NAMALWA (cell line): ENCODE results near the gene PDZK1IP1.

Source experiments
- DNase-seq: peaks from one replicate; pipeline ENCODE4 v3.0.0-alpha.2; 2015; ENCODE audit warnings: low spot score

The PDZK1IP1 gene

GRCh38 chr1:47189844-47190508 lies at the start of gene PDZK1IP1:
TSS of gene PDZK1IP1 (minus strand) at chr1:47190036. CDS start at chr1:47189932, 104 bp downstream.
- no peak for DNase-seq

- DNase-seq: no peak
Observed at GRCh38 chr1:47238935-47239592, 49.2 kb upstream of the PDZK1IP1 start.

- no peak for DNase-seq
Observed at GRCh38 chr1:47235806-47236205, 46.0 kb upstream of the PDZK1IP1 start.

- DNase-seq: no peak
Observed at GRCh38 chr1:47235241-47235681, 45.4 kb upstream of the PDZK1IP1 start.

- no peak for DNase-seq
Observed at GRCh38 chr1:47233186-47233585, 43.4 kb upstream of the PDZK1IP1 start.

- DNase-seq: no peak
Observed at GRCh38 chr1:47232187-47232874, 42.5 kb upstream of the PDZK1IP1 start, which contains the start of gene TAL1. TSS of gene TAL1 (minus strand) at chr1:47232225. CDS start at chr1:47225888, 6,337 bp downstream.

- DNase-seq: no peak
Observed at GRCh38 chr1:47231301-47232186, 41.7 kb upstream of the PDZK1IP1 start.

GRCh38 chr1:47230692-47231300 lies 41.0 kb upstream of the PDZK1IP1 start:
- DNase-seq: no peak

GRCh38 chr1:47229886-47230691 lies 40.3 kb upstream of the PDZK1IP1 start:
- DNase-seq: no peak

GRCh38 chr1:47229031-47229885 lies 39.4 kb upstream of the PDZK1IP1 start:
- DNase-seq: no peak

GRCh38 chr1:47228644-47229030 lies 38.8 kb upstream of the PDZK1IP1 start:
- no peak for DNase-seq

- DNase-seq: no peak
Observed at GRCh38 chr1:47227341-47228232, 37.8 kb upstream of the PDZK1IP1 start.

GRCh38 chr1:47226839-47227215 lies 37.0 kb upstream of the PDZK1IP1 start:
- DNase-seq: no peak

GRCh38 chr1:47226121-47226838 lies 36.4 kb upstream of the PDZK1IP1 start:
- no peak for DNase-seq

GRCh38 chr1:47225430-47226100 lies 35.7 kb upstream of the PDZK1IP1 start:
- no peak for DNase-seq

- DNase-seq: no peak
Observed at GRCh38 chr1:47224676-47225399, 35.0 kb upstream of the PDZK1IP1 start.
